ENCODE data around the gene ABHD16A.

ABHD16A gene
- total RNA-seq = 2.6 to 7.9 (median 3.5) reads per million in 3 experiments

- peak; percentile 96 for DNase-seq
These were observed at the start of gene ABHD16A for GRCh38 chr6:31702819-31703716. Gene ABHD16A (minus strand): TSS chr6:31703324. CDS start chr6:31703281, 43 bp downstream.

GRCh38 chr6:31752739-31753319 is 49.7 kb upstream of the ABHD16A start:
- no peak for DNase-seq

- DNase-seq = no peak
These were observed 47.4 kb upstream of the ABHD16A start for GRCh38 chr6:31750411-31751022.

GRCh38 chr6:31749301-31750036 is 46.3 kb upstream of the ABHD16A start:
- no peak for DNase-seq

- no peak for DNase-seq
These were observed 41.3 kb upstream of the ABHD16A start for GRCh38 chr6:31744422-31744821.

- DNase-seq = no peak
These were observed 39.8 kb upstream of the ABHD16A start for GRCh38 chr6:31742894-31743293.

GRCh38 chr6:31741815-31742214 is 38.7 kb upstream of the ABHD16A start:
- no peak for DNase-seq

- no peak for DNase-seq
These were observed 37.5 kb upstream of the ABHD16A start for GRCh38 chr6:31740397-31741223.

- DNase-seq = peak; percentile 94
These were observed 36.7 kb upstream of the ABHD16A start, which contains the start of gene MSH5 for GRCh38 chr6:31739639-31740396. Gene MSH5 (plus strand): TSS chr6:31740005. CDS start chr6:31740467, 462 bp downstream.

GRCh38 chr6:31737991-31738979 is 35.2 kb upstream of the ABHD16A start:
- DNase-seq = peak; percentile 83

GRCh38 chr6:31737315-31737990 is 34.3 kb upstream of the ABHD16A start:
- DNase-seq = no peak

- no peak for DNase-seq
These were observed 33.7 kb upstream of the ABHD16A start for GRCh38 chr6:31736768-31737314.

- DNase-seq = peak; percentile 47
These were observed 33.1 kb upstream of the ABHD16A start, which contains the start of gene CLIC1 for GRCh38 chr6:31736021-31736767. Gene CLIC1 (minus strand): TSS chr6:31736530. CDS start chr6:31736300, 230 bp downstream.

- DNase-seq = peak; percentile 40
These were observed 31.8 kb upstream of the ABHD16A start for GRCh38 chr6:31734821-31735406.

- DNase-seq = no peak
These were observed 31.2 kb upstream of the ABHD16A start for GRCh38 chr6:31734247-31734820.

- no peak for DNase-seq
These were observed 30.6 kb upstream of the ABHD16A start for GRCh38 chr6:31733734-31734133.

GRCh38 chr6:31732029-31732428 is 28.9 kb upstream of the ABHD16A start:
- no peak for DNase-seq
